ENCODE results near the gene ABHD16B.

The ABHD16B gene

GRCh38 chr20:63884506-63885263 lies 23.4 kb downstream of the ABHD16B start:
- H3K4me2 ChIP-seq, result no peak overlapping the region
- H3K4me3 ChIP-seq, result no peak overlapping the region
- peaks cover 93% of the 10 kb centered on the region for H3K36me3 ChIP-seq
- peaks cover 40% of the 10 kb centered on the region for H3K4me1 ChIP-seq
- no peak for TF ChIP-seq Cebpa-rat (IDR thresholded peaks at IDR 0.05)
- peaks cover 91% of the 10 kb centered on the region for H4K20me1 ChIP-seq
- no peak overlapping the region for H3K27ac ChIP-seq
- no peaks in the 10 kb centered on the region for H3K27me3 ChIP-seq
- no peaks in the 10 kb centered on the region for H3K9me3 ChIP-seq
- H3K9ac ChIP-seq, result no peak overlapping the region

GRCh38 chr20:63885264-63886053 lies 24.2 kb downstream of the ABHD16B start:
- Histone ChIP-seq H3K4me2 (peak overlapping the region; percentile 17), H3K27me3 (no peaks in the 10 kb centered on the region), H3K27ac (0 out of 2 replicates have a peak overlapping the region, but pooled peaks have one; percentile 44), H3K9me3 (no peaks in the 10 kb centered on the region), H3K4me1 (peaks cover 45% of the 10 kb centered on the region), H3K9ac (no peak overlapping the region), H3K36me3 (peaks cover 99% of the 10 kb centered on the region), H3K4me3 (no peak overlapping the region), H4K20me1 (peaks cover 97% of the 10 kb centered on the region)
- TF ChIP-seq Cebpa-rat (IDR thresholded peaks at IDR 0.05), result no peak

GRCh38 chr20:63886054-63886419 lies 24.7 kb downstream of the ABHD16B start:
- H3K36me3 ChIP-seq, result peaks cover 99% of the 10 kb centered on the region
- H3K4me1 ChIP-seq, result peaks cover 50% of the 10 kb centered on the region
- H3K27me3 ChIP-seq, result no peaks in the 10 kb centered on the region
- H3K4me2 ChIP-seq, result peak overlapping the region; percentile 17
- no peak for TF ChIP-seq Cebpa-rat (IDR thresholded peaks at IDR 0.05)
- H3K9me3 ChIP-seq, result no peaks in the 10 kb centered on the region
- no peak overlapping the region for H3K4me3 ChIP-seq
- 0 out of 2 replicates have a peak overlapping the region, but pooled peaks have one; percentile 44 for H3K27ac ChIP-seq
- no peak overlapping the region for H3K9ac ChIP-seq
- H4K20me1 ChIP-seq, result peaks cover 97% of the 10 kb centered on the region

GRCh38 chr20:63886921-63887320 lies 25.6 kb downstream of the ABHD16B start:
- Histone ChIP-seq H3K9me3 (no peaks in the 10 kb centered on the region), H4K20me1 (peaks cover 97% of the 10 kb centered on the region), H3K4me3 (no peak overlapping the region), H3K4me2 (no peak overlapping the region), H3K9ac (no peak overlapping the region), H3K36me3 (peaks cover 99% of the 10 kb centered on the region), H3K27me3 (no peaks in the 10 kb centered on the region), H3K27ac (no peak overlapping the region), H3K4me1 (peaks cover 42% of the 10 kb centered on the region)
- no peak for TF ChIP-seq Cebpa-rat (IDR thresholded peaks at IDR 0.05)

- H3K27me3 ChIP-seq, result no peaks in the 10 kb centered on the region
- no peaks in the 10 kb centered on the region for H3K9me3 ChIP-seq
- H3K4me3 ChIP-seq, result no peak overlapping the region
- peaks cover 96% of the 10 kb centered on the region for H4K20me1 ChIP-seq
- peaks cover 80% of the 10 kb centered on the region for H3K36me3 ChIP-seq
- no peak for TF ChIP-seq Cebpa-rat (IDR thresholded peaks at IDR 0.05)
- H3K4me2 ChIP-seq, result no peak overlapping the region
- H3K27ac ChIP-seq, result no peak overlapping the region
- peaks cover 41% of the 10 kb centered on the region for H3K4me1 ChIP-seq
- H3K9ac ChIP-seq, result no peak overlapping the region
These were observed 28.2 kb downstream of the ABHD16B start for GRCh38 chr20:63889241-63890200.

GRCh38 chr20:63890201-63890576 lies 28.9 kb downstream of the ABHD16B start:
- peaks cover 37% of the 10 kb centered on the region for H3K4me1 ChIP-seq
- 0 out of 2 replicates have a peak overlapping the region, but pooled peaks have one; percentile 3 for H3K4me2 ChIP-seq
- H3K36me3 ChIP-seq, result peaks cover 73% of the 10 kb centered on the region
- H3K4me3 ChIP-seq, result no peak overlapping the region
- no peak overlapping the region for H3K27ac ChIP-seq
- no peaks in the 10 kb centered on the region for H3K9me3 ChIP-seq
- H3K27me3 ChIP-seq, result no peaks in the 10 kb centered on the region
- no peak overlapping the region for H3K9ac ChIP-seq
- TF ChIP-seq Cebpa-rat (IDR thresholded peaks at IDR 0.05), result peak; percentile 76
- H4K20me1 ChIP-seq, result peaks cover 89% of the 10 kb centered on the region

- H3K4me2 ChIP-seq, result peak overlapping the region; percentile 3; the same call in 1 of the 2 replicates
- H3K9ac ChIP-seq, result no peak overlapping the region; the same call in 1 of the 2 replicates
These were observed 29.3 kb downstream of the ABHD16B start for GRCh38 chr20:63890616-63891015.

GRCh38 chr20:63891061-63892002 lies 30.0 kb downstream of the ABHD16B start:
- H3K4me1 ChIP-seq, result peaks cover 28% of the 10 kb centered on the region
- peaks cover 87% of the 10 kb centered on the region for H4K20me1 ChIP-seq
- no peak overlapping the region; the same call in 1 of the 2 replicates for H3K9ac ChIP-seq

More at GRCh38 chr20:63890616-63891015, 29.3 kb downstream of the ABHD16B start:
- peaks cover 69% of the 10 kb centered on the region for H3K36me3 ChIP-seq
- no peak for TF ChIP-seq Cebpa-rat (IDR thresholded peaks at IDR 0.05)
- peaks cover 87% of the 10 kb centered on the region for H4K20me1 ChIP-seq
- H3K27me3 ChIP-seq, result no peaks in the 10 kb centered on the region
- H3K9me3 ChIP-seq, result no peaks in the 10 kb centered on the region
- H3K4me3 ChIP-seq, result no peak overlapping the region
- peaks cover 33% of the 10 kb centered on the region for H3K4me1 ChIP-seq
- no peak overlapping the region for H3K27ac ChIP-seq

More at GRCh38 chr20:63891061-63892002, 30.0 kb downstream of the ABHD16B start:
- H3K36me3 ChIP-seq, result peaks cover 62% of the 10 kb centered on the region
- H3K27ac ChIP-seq, result no peak overlapping the region
- H3K4me2 ChIP-seq, result peak overlapping the region; percentile 3; the same call in 1 of the 2 replicates
- no peak overlapping the region for H3K4me3 ChIP-seq
- TF ChIP-seq Cebpa-rat (IDR thresholded peaks at IDR 0.05), result no peak
- no peaks in the 10 kb centered on the region for H3K9me3 ChIP-seq
- H3K27me3 ChIP-seq, result no peaks in the 10 kb centered on the region

Measured in BLaER1 (cell line).